K562 (cell line): ENCODE measurements around the gene RUNX3. TPM values are rescaled to one million over a fixed set of nuclear protein-coding genes. Genes with fewer than 3 reads are reported as not detected.

Source experiments
- ARID3A ChIP-seq: IDR thresholded peaks from 2 replicates; pipeline ENCODE4 v1.6.1; 2012; ENCODE audit warnings: low read depth, low read length, improper control_type of control experiment, borderline replicate concordance
- BHLHE40 ChIP-seq: IDR thresholded peaks from 2 replicates; pipeline ENCODE4 v1.6.1; 2011; ENCODE audit warnings: low read length, improper control_type of control experiment
- CEBPZ ChIP-seq: fragments of 150-350 bp; IDR thresholded peaks from 2 replicates; pipeline ENCODE4 v1.6.1; 2014; ENCODE audit warnings: low read depth, mild to moderate bottlenecking, low read length, borderline replicate concordance
- FOXK1 ChIP-seq: sonication (generic); formaldehyde crosslinking; IDR thresholded peaks from 2 replicates; pipeline ENCODE4 v1.8.0; 2022; ENCODE audit warnings: missing genetic modification reagents, mild to moderate bottlenecking, borderline replicate concordance
- GABPB1 ChIP-seq: sonication (generic); formaldehyde crosslinking; IDR thresholded peaks from 2 replicates; pipeline ENCODE4 v1.8.0; 2022; ENCODE audit warnings: mild to moderate bottlenecking, missing genetic modification reagents
- MTA3 ChIP-seq: fragments of 450-650 bp; formaldehyde crosslinking; IDR thresholded peaks from 2 replicates; pipeline ENCODE4 v1.6.1; 2017; ENCODE audit warnings: mild to moderate bottlenecking, borderline replicate concordance
- MYBL2 ChIP-seq, 2 experiments: fragments of 450-650 bp in 1 of 2; sonication (generic) in 1 of 2; formaldehyde crosslinking in 1 of 2; IDR thresholded peaks; 2 replicates each; pipeline versions ENCODE4 v1.6.1 to v1.8.1; 2017 to 2022; ENCODE audit warnings: borderline replicate concordance in 1 of 2, inconsistent platforms in 1 of 2, low read depth in 1 of 2, mild to moderate bottlenecking in 1 of 2, missing genetic modification reagents in 1 of 2, moderate library complexity in 1 of 2
- NFATC3 ChIP-seq: fragments of 450-650 bp; IDR thresholded peaks from 2 replicates; pipeline ENCODE4 v1.6.1; 2017; ENCODE audit warnings: mild to moderate bottlenecking
- SMAD1 ChIP-seq: fragments of 150-350 bp; IDR thresholded peaks from 2 replicates; pipeline ENCODE4 v1.6.1; 2014; ENCODE audit warnings: low read length, low read depth; ENCODE audit not compliant: partially characterized antibody
- SNRNP70 ChIP-seq: fragments of 200-400 bp; formaldehyde crosslinking; optimal IDR thresholded peaks from 2 replicates; pipeline ENCODE3; 2017; ENCODE audit warnings: low read depth, low read length
- SREBF2 ChIP-seq: sonication (generic); formaldehyde crosslinking; IDR thresholded peaks from 2 replicates; pipeline ENCODE4 v1.4.0; 2020; ENCODE audit warnings: mild to moderate bottlenecking, missing genetic modification reagents
- SRF ChIP-seq, 2 experiments: fragments of 250-450, 450-650 bp in 1 of 2; sonication (Bioruptor Pico) in 1 of 2; sonication (generic) in 1 of 2; formaldehyde crosslinking; IDR thresholded peaks; 2 replicates each; pipeline versions ENCODE4 v1.5.0 to v1.5.1; 2020 to 2022; ENCODE audit warnings: mild to moderate bottlenecking in 1 of 2, missing genetic modification reagents in 1 of 2
- ZNF41 ChIP-seq: fragments of 250-450 bp; sonication (Bioruptor Pico); conservative IDR thresholded peaks from 2 replicates; pipeline ENCODE4 v1.4.0; 2020; ENCODE audit warnings: mild to moderate bottlenecking
- polyA plus RNA-seq, 8 experiments: library from polyadenylated mRNA; depleted of rRNA in 4 of 8; stranded (reverse) in 5 of 8; unstranded in 3 of 8; fragments of >200 nt; fragmentation: Nextera tagmentation in 2 of 8; fragmentation: Illumina TruSeq in 1 of 8; extraction: Ambion mirVana in 2 of 8; extraction: Trizol in 1 of 8; gene quantifications; 2 replicates each; pipeline versions ENCODE4 v1.2.1 to v1.2.3, GENCODE V29; 2011 to 2014; ENCODE audit warnings: inconsistent platforms in 1 of 8, missing spikeins in 1 of 8
- total RNA-seq, 7 experiments: library from RNA; depleted of rRNA in 6 of 7; stranded (reverse); fragments of >200 nt in 6 of 7; fragmentation: Illumina TruSeq in 2 of 7; extraction: Trizol in 2 of 7; gene quantifications; 2 replicates each; pipeline versions ENCODE4 v1.2.1 to v1.2.3, GENCODE V29; 2011 to 2021; ENCODE audit warnings: low replicate concordance in 1 of 7
- TF ChIP-seq, protein P1 (sequence below): fragments of 450-650 bp; IDR thresholded peaks from 2 replicates; pipeline ENCODE4 v1.6.1; 2018; ENCODE audit not compliant: partially characterized antibody
- TF ChIP-seq, protein P2 (sequence below): sonication (generic); formaldehyde crosslinking; IDR thresholded peaks from 2 replicates; pipeline ENCODE4 v1.8.0; 2022; ENCODE audit warnings: missing genetic modification reagents, mild to moderate bottlenecking, moderate library complexity, borderline replicate concordance
- TF ChIP-seq, protein P3 (sequence below): fragments of 250-450 bp; sonication (Bioruptor Pico); IDR thresholded peaks from 2 replicates; pipeline ENCODE4 v1.5.0; 2021

RUNX3 gene
- total and polyA plus RNA-seq, 9 of the 15 experiments (the other 6 are each of a cell fraction or from before 2014, with no cell fraction given) = 0.01 to 0.64 (median 0.09) TPM

DNA sequence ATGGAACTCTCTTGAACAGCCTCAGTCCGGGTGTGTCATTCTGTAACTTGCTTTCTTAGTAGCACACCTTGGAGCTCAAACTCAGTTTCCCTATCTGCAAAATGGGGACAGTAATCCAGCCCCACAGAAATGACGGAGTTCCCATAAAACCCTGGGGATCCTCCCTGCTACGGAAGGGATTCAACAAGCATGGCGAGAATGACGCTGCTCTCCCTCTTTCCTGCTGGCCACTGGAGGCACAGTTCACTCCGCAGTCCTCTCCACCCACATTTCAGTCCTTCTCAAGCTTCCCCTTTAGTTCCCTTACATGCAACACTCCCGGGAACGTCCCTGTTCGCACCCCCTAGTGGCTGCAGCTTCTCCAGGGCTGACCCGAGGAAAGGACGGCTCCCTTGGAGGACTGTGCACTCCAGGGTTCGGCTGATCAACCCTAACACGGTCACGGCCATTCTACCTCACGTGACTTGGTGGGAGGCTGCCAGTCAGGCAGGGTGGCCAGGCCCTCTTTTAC is 20.6 kb downstream of the RUNX3 start (continued):
- TF ChIP-seq ARID3A (no peak), FOXK1 (CRISPR knock-in tag) (no peak), BHLHE40 (peak; percentile 61), GABPB1 (no peak), ZNF41 (no peak), SREBF2 (CRISPR knock-in tag) (no peak), MYBL2 (IDR thresholded peaks at IDR 0.05; ENCODE audit: low read depth) (no peak), MYBL2 (CRISPR knock-in tag; IDR thresholded peaks at IDR 0.05; ENCODE audit: borderline replicate concordance) (no peak), SRF (CRISPR knock-in tag; IDR thresholded peaks at IDR 0.05) (no peak), SNRNP70 (no peak), MTA3 (peak; percentile 30; the same call in 1 of the 2 replicates), CEBPZ (no peak), SMAD1 (no peak), NFATC3 (no peak)
- TF ChIP-seq, protein P1, sequence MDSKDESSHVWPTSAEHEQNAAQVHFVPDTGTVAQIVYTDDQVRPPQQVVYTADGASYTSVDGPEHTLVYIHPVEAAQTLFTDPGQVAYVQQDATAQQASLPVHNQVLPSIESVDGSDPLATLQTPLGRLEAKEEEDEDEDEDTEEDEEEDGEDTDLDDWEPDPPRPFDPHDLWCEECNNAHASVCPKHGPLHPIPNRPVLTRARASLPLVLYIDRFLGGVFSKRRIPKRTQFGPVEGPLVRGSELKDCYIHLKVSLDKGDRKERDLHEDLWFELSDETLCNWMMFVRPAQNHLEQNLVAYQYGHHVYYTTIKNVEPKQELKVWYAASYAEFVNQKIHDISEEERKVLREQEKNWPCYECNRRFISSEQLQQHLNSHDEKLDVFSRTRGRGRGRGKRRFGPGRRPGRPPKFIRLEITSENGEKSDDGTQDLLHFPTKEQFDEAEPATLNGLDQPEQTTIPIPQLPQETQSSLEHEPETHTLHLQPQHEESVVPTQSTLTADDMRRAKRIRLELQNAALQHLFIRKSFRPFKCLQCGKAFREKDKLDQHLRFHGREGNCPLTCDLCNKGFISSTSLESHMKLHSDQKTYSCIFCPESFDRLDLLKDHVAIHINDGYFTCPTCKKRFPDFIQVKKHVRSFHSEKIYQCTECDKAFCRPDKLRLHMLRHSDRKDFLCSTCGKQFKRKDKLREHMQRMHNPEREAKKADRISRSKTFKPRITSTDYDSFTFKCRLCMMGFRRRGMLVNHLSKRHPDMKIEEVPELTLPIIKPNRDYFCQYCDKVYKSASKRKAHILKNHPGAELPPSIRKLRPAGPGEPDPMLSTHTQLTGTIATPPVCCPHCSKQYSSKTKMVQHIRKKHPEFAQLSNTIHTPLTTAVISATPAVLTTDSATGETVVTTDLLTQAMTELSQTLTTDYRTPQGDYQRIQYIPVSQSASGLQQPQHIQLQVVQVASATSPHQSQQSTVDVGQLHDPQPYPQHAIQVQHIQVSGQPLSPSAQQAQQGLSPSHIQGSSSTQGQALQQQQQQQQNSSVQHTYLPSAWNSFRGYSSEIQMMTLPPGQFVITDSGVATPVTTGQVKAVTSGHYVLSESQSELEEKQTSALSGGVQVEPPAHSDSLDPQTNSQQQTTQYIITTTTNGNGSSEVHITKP = peak; percentile 52
- TF ChIP-seq, protein P2, sequence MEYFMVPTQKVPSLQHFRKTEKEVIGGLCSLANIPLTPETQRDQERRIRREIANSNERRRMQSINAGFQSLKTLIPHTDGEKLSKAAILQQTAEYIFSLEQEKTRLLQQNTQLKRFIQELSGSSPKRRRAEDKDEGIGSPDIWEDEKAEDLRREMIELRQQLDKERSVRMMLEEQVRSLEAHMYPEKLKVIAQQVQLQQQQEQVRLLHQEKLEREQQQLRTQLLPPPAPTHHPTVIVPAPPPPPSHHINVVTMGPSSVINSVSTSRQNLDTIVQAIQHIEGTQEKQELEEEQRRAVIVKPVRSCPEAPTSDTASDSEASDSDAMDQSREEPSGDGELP (CRISPR knock-in tag) = no peak
- TF ChIP-seq, protein P3, sequence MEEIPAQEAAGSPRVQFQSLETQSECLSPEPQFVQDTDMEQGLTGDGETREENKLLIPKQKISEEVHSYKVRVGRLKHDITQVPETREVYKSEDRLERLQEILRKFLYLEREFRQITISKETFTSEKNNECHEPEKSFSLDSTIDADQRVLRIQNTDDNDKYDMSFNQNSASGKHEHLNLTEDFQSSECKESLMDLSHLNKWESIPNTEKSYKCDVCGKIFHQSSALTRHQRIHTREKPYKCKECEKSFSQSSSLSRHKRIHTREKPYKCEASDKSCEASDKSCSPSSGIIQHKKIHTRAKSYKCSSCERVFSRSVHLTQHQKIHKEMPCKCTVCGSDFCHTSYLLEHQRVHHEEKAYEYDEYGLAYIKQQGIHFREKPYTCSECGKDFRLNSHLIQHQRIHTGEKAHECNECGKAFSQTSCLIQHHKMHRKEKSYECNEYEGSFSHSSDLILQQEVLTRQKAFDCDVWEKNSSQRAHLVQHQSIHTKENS (CRISPR knock-in tag) = no peak
